Measurements from ENCODE around the gene SYTL5. TPM values are rescaled to one million over a fixed set of nuclear protein-coding genes. Genes with fewer than 3 reads are reported as not detected.

Gene SYTL5
- total RNA-seq, 4 donors from 2014 or later: not detected

- 76% methylated on average over 2 of the region's 2 CpGs for WGBS
- Histone ChIP-seq H3K9me3 (no peaks in the 10 kb centered on the region), H3K4me1 (no peaks in the 10 kb centered on the region), H3K36me3 (no peaks in the 10 kb centered on the region), H3K27me3 (no peaks in the 10 kb centered on the region), H3K4me3 (no peak overlapping the region), H3K27ac (replicated peaks in 1 of 4) (no peak overlapping the region)
- DNase-seq (ENCODE audit: extremely low spot score): no peak
- intact Hi-C loops (cut with DNase I): no loop called here
- TF ChIP-seq POLR2AphosphoS5 (IDR thresholded peaks at IDR 0.05): no peak
- no peak for TF ChIP-seq POLR2A (IDR thresholded peaks at IDR 0.05; ENCODE audit: low read depth)
- no peak for TF ChIP-seq EP300 (IDR thresholded peaks at IDR 0.05)
- no peak for TF ChIP-seq CTCF (IDR thresholded peaks at IDR 0.05)
Observed at GRCh38 chrX:38082309-38082708, 76.0 kb downstream of the SYTL5 start.

- H3K27ac ChIP-seq (replicated peaks in 1 of 4): no peak overlapping the region
- 71% methylated on average over 4 of the region's 4 CpGs for WGBS
- no peaks in the 10 kb centered on the region for H3K4me1 ChIP-seq
- no peak for DNase-seq (ENCODE audit: extremely low spot score)
- TF ChIP-seq POLR2A (IDR thresholded peaks at IDR 0.05; ENCODE audit: low read depth): no peak
- TF ChIP-seq POLR2AphosphoS5 (IDR thresholded peaks at IDR 0.05): no peak
- no peak for TF ChIP-seq EP300 (IDR thresholded peaks at IDR 0.05)
- H3K9me3 ChIP-seq: no peaks in the 10 kb centered on the region
- H3K36me3 ChIP-seq: no peaks in the 10 kb centered on the region
- no peak overlapping the region for H3K4me3 ChIP-seq
- intact Hi-C loops (cut with DNase I): no loop called here
- no peaks in the 10 kb centered on the region for H3K27me3 ChIP-seq
Observed at GRCh38 chrX:38085813-38086212, 79.5 kb downstream of the SYTL5 start.

- no peaks in the 10 kb centered on the region for H3K36me3 ChIP-seq
- no peak overlapping the region for H3K4me3 ChIP-seq
- intact Hi-C loops (cut with DNase I): no loop called here
- no peaks in the 10 kb centered on the region for H3K4me1 ChIP-seq
- no peaks in the 10 kb centered on the region for H3K9me3 ChIP-seq
- no peak overlapping the region for H3K27ac ChIP-seq (replicated peaks in 1 of 4)
- WGBS: 67% methylated on average over 4 of the region's 4 CpGs
- no peak for DNase-seq (ENCODE audit: extremely low spot score)
- H3K27me3 ChIP-seq: no peaks in the 10 kb centered on the region
- no peak for TF ChIP-seq POLR2A (IDR thresholded peaks at IDR 0.05; ENCODE audit: low read depth)
- TF ChIP-seq EP300 (IDR thresholded peaks at IDR 0.05): no peak
- TF ChIP-seq CTCF (IDR thresholded peaks at IDR 0.05): no peak
- TF ChIP-seq POLR2AphosphoS5 (IDR thresholded peaks at IDR 0.05): no peak
Observed at GRCh38 chrX:38086451-38087215, 80.3 kb downstream of the SYTL5 start.

GRCh38 chrX:38087594-38087993, 81.2 kb downstream of the SYTL5 start:
- 86% methylated on average over 1 of the region's 1 CpG for WGBS
- DNase-seq (ENCODE audit: extremely low spot score): no peak
- no peaks in the 10 kb centered on the region for H3K4me1 ChIP-seq
- intact Hi-C loops (cut with DNase I): no loop called here
- TF ChIP-seq EP300 (IDR thresholded peaks at IDR 0.05) (no peak), POLR2A (IDR thresholded peaks at IDR 0.05; ENCODE audit: low read depth) (no peak), POLR2AphosphoS5 (IDR thresholded peaks at IDR 0.05) (no peak)
- H3K4me3 ChIP-seq: no peak overlapping the region
- no peaks in the 10 kb centered on the region for H3K9me3 ChIP-seq
- H3K36me3 ChIP-seq: no peaks in the 10 kb centered on the region
- H3K27me3 ChIP-seq: no peaks in the 10 kb centered on the region
- H3K27ac ChIP-seq (replicated peaks in 1 of 4): no peak overlapping the region

GRCh38 chrX:38089173-38089982, 83.0 kb downstream of the SYTL5 start:
- intact Hi-C loops (cut with DNase I): no loop called here
- H3K9me3 ChIP-seq: no peaks in the 10 kb centered on the region
- WGBS: 69% methylated on average over 8 of the region's 8 CpGs

More at GRCh38 chrX:38089173-38089982, 83.0 kb downstream of the SYTL5 start:
- Histone ChIP-seq H3K36me3 (no peaks in the 10 kb centered on the region), H3K4me1 (no peaks in the 10 kb centered on the region), H3K27me3 (no peaks in the 10 kb centered on the region), H3K4me3 (no peak overlapping the region), H3K27ac (replicated peaks in 1 of 4) (no peak overlapping the region)
- no peak for DNase-seq (ENCODE audit: extremely low spot score)
- TF ChIP-seq CTCF (IDR thresholded peaks at IDR 0.05) (no peak), POLR2A (IDR thresholded peaks at IDR 0.05; ENCODE audit: low read depth) (no peak), EP300 (IDR thresholded peaks at IDR 0.05) (no peak), POLR2AphosphoS5 (IDR thresholded peaks at IDR 0.05) (no peak)

All from esophagus muscularis mucosa (tissue), 4 donors.